LNCAP (cell line): ENCODE results near the gene CST11.

Source experiments
- TF ChIP-seq, protein P1 (sequence below): fragments of 450-650 bp; IDR thresholded peaks from 2 replicates; pipeline ENCODE4 v1.5.1; 2017; ENCODE audit warnings: mild to moderate bottlenecking

CST11 gene

DNA sequence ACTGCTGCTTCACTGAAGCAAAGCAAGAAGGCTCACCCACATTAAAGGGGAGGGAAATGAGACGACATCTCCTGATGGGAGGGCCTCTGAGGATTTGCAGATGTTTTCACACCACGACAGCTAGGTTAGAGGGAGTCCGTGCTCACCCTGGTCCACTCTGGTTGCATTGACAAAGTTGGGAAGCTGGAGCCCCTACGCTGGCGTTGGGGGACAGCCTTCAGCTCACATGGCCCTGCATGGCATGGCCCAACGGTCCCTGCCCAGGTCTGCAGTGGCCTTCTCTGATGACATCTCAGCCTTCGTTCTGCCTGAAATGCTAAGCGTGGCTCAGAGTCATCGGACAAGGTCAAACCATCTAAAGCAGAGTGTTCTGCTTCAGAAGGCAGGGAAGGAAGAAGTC lies 27.5 kb downstream of the CST11 start:
- TF ChIP-seq, protein P1, sequence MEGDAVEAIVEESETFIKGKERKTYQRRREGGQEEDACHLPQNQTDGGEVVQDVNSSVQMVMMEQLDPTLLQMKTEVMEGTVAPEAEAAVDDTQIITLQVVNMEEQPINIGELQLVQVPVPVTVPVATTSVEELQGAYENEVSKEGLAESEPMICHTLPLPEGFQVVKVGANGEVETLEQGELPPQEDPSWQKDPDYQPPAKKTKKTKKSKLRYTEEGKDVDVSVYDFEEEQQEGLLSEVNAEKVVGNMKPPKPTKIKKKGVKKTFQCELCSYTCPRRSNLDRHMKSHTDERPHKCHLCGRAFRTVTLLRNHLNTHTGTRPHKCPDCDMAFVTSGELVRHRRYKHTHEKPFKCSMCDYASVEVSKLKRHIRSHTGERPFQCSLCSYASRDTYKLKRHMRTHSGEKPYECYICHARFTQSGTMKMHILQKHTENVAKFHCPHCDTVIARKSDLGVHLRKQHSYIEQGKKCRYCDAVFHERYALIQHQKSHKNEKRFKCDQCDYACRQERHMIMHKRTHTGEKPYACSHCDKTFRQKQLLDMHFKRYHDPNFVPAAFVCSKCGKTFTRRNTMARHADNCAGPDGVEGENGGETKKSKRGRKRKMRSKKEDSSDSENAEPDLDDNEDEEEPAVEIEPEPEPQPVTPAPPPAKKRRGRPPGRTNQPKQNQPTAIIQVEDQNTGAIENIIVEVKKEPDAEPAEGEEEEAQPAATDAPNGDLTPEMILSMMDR = no peak

- TF ChIP-seq, protein P1 = peak; percentile 22; the same call in 1 of the 2 replicates
Observed at GRCh38 chr20:23420943-23421931, 31.4 kb downstream of the CST11 start, which contains the start of gene NAPB. NAPB (minus strand) TSS chr20:23421488; CDS start chr20:23421402, 86 bp downstream.

- TF ChIP-seq, protein P1 = no peak
Observed at GRCh38 chr20:23419995-23420901, 32.4 kb downstream of the CST11 start.

- TF ChIP-seq, protein P1 = no peak
Observed at GRCh38 chr20:23419657-23419994, 33.0 kb downstream of the CST11 start.

- TF ChIP-seq, protein P1 = no peak
Observed at GRCh38 chr20:23417861-23418260, 34.8 kb downstream of the CST11 start.

GRCh38 chr20:23415959-23416583 lies 36.6 kb downstream of the CST11 start:
- TF ChIP-seq, protein P1 = no peak

- TF ChIP-seq, protein P1 = no peak
Observed at GRCh38 chr20:23415555-23415954, 37.1 kb downstream of the CST11 start.
